Measurements from ENCODE around the gene HACE1.

Gene HACE1

DNA sequence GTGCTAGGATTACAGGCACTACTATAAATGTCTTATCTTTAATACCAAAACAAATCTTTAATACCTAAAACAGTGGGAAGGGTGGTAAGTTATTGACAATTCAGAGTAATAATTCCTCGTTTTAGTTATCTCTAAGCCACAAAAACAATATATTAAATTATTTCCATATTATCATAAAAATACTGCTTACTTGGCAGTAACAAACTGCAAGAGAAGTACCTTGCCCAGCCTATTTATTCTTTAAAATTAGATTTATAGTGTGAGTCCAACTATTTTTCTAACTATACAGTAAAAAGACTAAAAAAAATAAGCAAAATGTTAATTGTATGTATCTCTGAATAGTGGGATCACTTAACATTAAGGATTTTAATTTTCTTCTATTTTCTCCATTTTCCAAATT is 123.2 kb downstream of the HACE1 start:
- Histone ChIP-seq H4K20me1 (ENCODE audit: control insufficient read depth, insufficient read depth, low read depth, low read length) (no peaks in the 10 kb centered on the region), H3K36me3 (ENCODE audit: control insufficient read depth, low read length) (no peaks in the 10 kb centered on the region)
- TF ChIP-seq CTCF (IDR thresholded peaks at IDR 0.05; ENCODE audit: low read depth, low read length, poor library complexity, severe bottlenecking) (no peak), EZH2phosphoT487 (IDR thresholded peaks at IDR 0.05; ENCODE audit: borderline replicate concordance, low read length) (no peak)

DNA sequence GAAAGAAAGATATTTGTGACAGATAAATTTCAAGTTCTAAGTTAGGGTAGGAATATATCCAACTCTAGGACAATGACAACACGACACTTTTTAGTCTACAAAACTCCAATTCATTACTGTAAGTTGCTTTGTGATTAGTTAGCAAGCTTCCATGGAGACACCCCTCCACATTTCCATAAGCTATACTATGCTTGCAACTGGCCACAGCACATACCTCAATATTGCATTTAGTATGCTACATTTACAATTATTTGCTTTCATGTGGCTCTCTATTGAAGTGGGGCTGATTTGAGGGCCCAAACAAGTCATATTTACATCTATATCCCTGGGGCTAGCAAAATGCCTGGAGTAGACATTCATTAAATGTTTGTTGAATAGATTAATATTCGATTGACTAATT is 129.3 kb downstream of the HACE1 start:
- no peak overlapping the region for H3K4me3 ChIP-seq (ENCODE audit: low read length)
- no peak overlapping the region for H3K4me2 ChIP-seq (ENCODE audit: low read length)
- H3K36me3 ChIP-seq (ENCODE audit: control insufficient read depth, low read length), result no peaks in the 10 kb centered on the region
- H3K27me3 ChIP-seq (ENCODE audit: control insufficient read depth, low read length), result no peaks in the 10 kb centered on the region
- no peak overlapping the region for H3K27ac ChIP-seq (ENCODE audit: low read depth, low read length)
- H3K9me2 ChIP-seq (replicated peaks; ENCODE audit: control insufficient read depth, low read length), result no peaks in the 10 kb centered on the region
- no peaks in the 10 kb centered on the region for H3K9me3 ChIP-seq (ENCODE audit: control insufficient read depth, insufficient read depth, low read length)
- H3K79me2 ChIP-seq (ENCODE audit: control insufficient read depth, low read length), result no peaks in the 10 kb centered on the region
- H3K4me1 ChIP-seq (ENCODE audit: control insufficient read depth, low read length), result no peaks in the 10 kb centered on the region
- H3F3A ChIP-seq (ENCODE audit: control insufficient read depth, insufficient read depth), result no peaks in the 10 kb centered on the region
- TF ChIP-seq CTCF (IDR thresholded peaks at IDR 0.05; ENCODE audit: low read depth, low read length, poor library complexity, severe bottlenecking) (no peak), EZH2phosphoT487 (IDR thresholded peaks at IDR 0.05; ENCODE audit: borderline replicate concordance, low read length) (no peak)
- no peaks in the 10 kb centered on the region for H4K20me1 ChIP-seq (ENCODE audit: control insufficient read depth, insufficient read depth, low read depth, low read length)

More for the DNA sequence above, 123.2 kb downstream of the HACE1 start:
- no peaks in the 10 kb centered on the region for H3K27me3 ChIP-seq (ENCODE audit: control insufficient read depth, low read length)
- H3K9me3 ChIP-seq (ENCODE audit: control insufficient read depth, insufficient read depth, low read length), result no peaks in the 10 kb centered on the region
- H3K4me3 ChIP-seq (ENCODE audit: low read length), result no peak overlapping the region
- H3K4me2 ChIP-seq (ENCODE audit: low read length), result no peak overlapping the region
- H3K9me2 ChIP-seq (replicated peaks; ENCODE audit: control insufficient read depth, low read length), result no peaks in the 10 kb centered on the region
- H3F3A ChIP-seq (ENCODE audit: control insufficient read depth, insufficient read depth), result no peaks in the 10 kb centered on the region
- no peaks in the 10 kb centered on the region for H3K4me1 ChIP-seq (ENCODE audit: control insufficient read depth, low read length)
- no peaks in the 10 kb centered on the region for H3K79me2 ChIP-seq (ENCODE audit: control insufficient read depth, low read length)
- H3K27ac ChIP-seq (ENCODE audit: low read depth, low read length), result no peak overlapping the region

DNA sequence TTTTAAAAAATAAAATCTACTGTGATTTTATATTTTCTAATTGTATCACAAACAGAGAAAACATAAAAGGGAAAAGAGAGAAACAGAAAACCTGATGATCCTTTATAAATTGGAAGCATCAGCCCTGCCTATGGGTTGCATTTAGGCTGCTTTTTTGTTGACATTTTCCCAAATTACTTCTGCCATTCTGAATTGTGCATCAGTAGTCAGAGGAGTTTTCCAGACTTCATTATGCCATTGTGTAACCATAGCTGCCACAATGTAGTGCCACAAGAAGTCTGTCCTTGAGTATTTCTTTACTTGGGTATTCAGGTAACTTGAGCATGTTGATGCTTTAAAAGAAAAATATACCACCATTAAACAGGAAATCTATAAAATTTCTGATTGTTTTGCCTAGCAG is 130.3 kb downstream of the HACE1 start:
- Histone ChIP-seq H4K20me1 (ENCODE audit: control insufficient read depth, insufficient read depth, low read depth, low read length) (no peaks in the 10 kb centered on the region), H3K9me3 (ENCODE audit: control insufficient read depth, insufficient read depth, low read length) (no peaks in the 10 kb centered on the region), H3F3A (ENCODE audit: control insufficient read depth, insufficient read depth) (no peaks in the 10 kb centered on the region), H3K9me2 (replicated peaks; ENCODE audit: control insufficient read depth, low read length) (no peaks in the 10 kb centered on the region), H3K4me3 (ENCODE audit: low read length) (no peak overlapping the region), H3K4me2 (ENCODE audit: low read length) (no peak overlapping the region), H3K27ac (ENCODE audit: low read depth, low read length) (no peak overlapping the region), H3K27me3 (ENCODE audit: control insufficient read depth, low read length) (no peaks in the 10 kb centered on the region), H3K4me1 (ENCODE audit: control insufficient read depth, low read length) (no peaks in the 10 kb centered on the region), H3K79me2 (ENCODE audit: control insufficient read depth, low read length) (no peaks in the 10 kb centered on the region), H3K36me3 (ENCODE audit: control insufficient read depth, low read length) (no peaks in the 10 kb centered on the region)
- TF ChIP-seq EZH2phosphoT487 (IDR thresholded peaks at IDR 0.05; ENCODE audit: borderline replicate concordance, low read length) (no peak), CTCF (IDR thresholded peaks at IDR 0.05; ENCODE audit: low read depth, low read length, poor library complexity, severe bottlenecking) (no peak)

DNA sequence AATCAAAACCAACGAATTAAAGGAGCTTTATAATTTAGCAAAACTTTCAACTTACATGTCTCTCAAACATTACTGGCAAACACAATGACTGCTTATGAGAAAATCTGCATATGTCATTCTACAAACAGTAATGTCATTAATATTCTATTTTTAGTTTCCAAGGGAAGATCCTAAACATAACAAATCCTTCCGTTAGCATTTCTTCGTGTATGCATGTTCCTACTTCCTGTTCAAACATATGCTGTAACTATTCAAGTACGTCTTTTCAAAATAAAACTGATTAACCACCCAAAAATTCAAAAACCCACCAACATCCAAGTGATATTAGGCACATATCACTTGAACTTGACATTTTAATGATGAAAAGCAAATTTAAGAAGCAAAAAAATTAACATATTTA is 131.3 kb downstream of the HACE1 start:
- Histone ChIP-seq H3K9me2 (replicated peaks; ENCODE audit: control insufficient read depth, low read length) (no peaks in the 10 kb centered on the region), H3K4me2 (ENCODE audit: low read length) (no peak overlapping the region), H4K20me1 (ENCODE audit: control insufficient read depth, insufficient read depth, low read depth, low read length) (no peaks in the 10 kb centered on the region), H3K27me3 (ENCODE audit: control insufficient read depth, low read length) (no peaks in the 10 kb centered on the region), H3K36me3 (ENCODE audit: control insufficient read depth, low read length) (no peaks in the 10 kb centered on the region), H3K4me3 (ENCODE audit: low read length) (no peak overlapping the region), H3K9me3 (ENCODE audit: control insufficient read depth, insufficient read depth, low read length) (no peaks in the 10 kb centered on the region), H3K27ac (ENCODE audit: low read depth, low read length) (no peak overlapping the region), H3F3A (ENCODE audit: control insufficient read depth, insufficient read depth) (no peaks in the 10 kb centered on the region), H3K79me2 (ENCODE audit: control insufficient read depth, low read length) (no peaks in the 10 kb centered on the region), H3K4me1 (ENCODE audit: control insufficient read depth, low read length) (peaks cover 7% of the 10 kb centered on the region)
- TF ChIP-seq EZH2phosphoT487 (IDR thresholded peaks at IDR 0.05; ENCODE audit: borderline replicate concordance, low read length) (no peak), CTCF (IDR thresholded peaks at IDR 0.05; ENCODE audit: low read depth, low read length, poor library complexity, severe bottlenecking) (no peak)
